ENCODE measurements around the gene GJA3.

Gene GJA3

GRCh38 chr13:20165417-20166257 is 4.8 kb upstream of the GJA3 start:
- TF ChIP-seq TAF1 (IDR thresholded peaks at IDR 0.05; ENCODE audit: borderline replicate concordance, insufficient read depth, low read length) (no peak), SIN3A (IDR thresholded peaks at IDR 0.05; ENCODE audit: borderline replicate concordance, insufficient read depth, low read length) (no peak), POLR2AphosphoS5 (IDR thresholded peaks at IDR 0.05; ENCODE audit: low read depth, low read length) (no peak)
- TF ChIP-seq, protein P1, sequence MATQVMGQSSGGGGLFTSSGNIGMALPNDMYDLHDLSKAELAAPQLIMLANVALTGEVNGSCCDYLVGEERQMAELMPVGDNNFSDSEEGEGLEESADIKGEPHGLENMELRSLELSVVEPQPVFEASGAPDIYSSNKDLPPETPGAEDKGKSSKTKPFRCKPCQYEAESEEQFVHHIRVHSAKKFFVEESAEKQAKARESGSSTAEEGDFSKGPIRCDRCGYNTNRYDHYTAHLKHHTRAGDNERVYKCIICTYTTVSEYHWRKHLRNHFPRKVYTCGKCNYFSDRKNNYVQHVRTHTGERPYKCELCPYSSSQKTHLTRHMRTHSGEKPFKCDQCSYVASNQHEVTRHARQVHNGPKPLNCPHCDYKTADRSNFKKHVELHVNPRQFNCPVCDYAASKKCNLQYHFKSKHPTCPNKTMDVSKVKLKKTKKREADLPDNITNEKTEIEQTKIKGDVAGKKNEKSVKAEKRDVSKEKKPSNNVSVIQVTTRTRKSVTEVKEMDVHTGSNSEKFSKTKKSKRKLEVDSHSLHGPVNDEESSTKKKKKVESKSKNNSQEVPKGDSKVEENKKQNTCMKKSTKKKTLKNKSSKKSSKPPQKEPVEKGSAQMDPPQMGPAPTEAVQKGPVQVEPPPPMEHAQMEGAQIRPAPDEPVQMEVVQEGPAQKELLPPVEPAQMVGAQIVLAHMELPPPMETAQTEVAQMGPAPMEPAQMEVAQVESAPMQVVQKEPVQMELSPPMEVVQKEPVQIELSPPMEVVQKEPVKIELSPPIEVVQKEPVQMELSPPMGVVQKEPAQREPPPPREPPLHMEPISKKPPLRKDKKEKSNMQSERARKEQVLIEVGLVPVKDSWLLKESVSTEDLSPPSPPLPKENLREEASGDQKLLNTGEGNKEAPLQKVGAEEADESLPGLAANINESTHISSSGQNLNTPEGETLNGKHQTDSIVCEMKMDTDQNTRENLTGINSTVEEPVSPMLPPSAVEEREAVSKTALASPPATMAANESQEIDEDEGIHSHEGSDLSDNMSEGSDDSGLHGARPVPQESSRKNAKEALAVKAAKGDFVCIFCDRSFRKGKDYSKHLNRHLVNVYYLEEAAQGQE (IDR thresholded peaks at IDR 0.05; ENCODE audit: insufficient read depth in 1 of 2, low read depth in 2 of 2, low read length in 2 of 2) = no peak

DNA sequence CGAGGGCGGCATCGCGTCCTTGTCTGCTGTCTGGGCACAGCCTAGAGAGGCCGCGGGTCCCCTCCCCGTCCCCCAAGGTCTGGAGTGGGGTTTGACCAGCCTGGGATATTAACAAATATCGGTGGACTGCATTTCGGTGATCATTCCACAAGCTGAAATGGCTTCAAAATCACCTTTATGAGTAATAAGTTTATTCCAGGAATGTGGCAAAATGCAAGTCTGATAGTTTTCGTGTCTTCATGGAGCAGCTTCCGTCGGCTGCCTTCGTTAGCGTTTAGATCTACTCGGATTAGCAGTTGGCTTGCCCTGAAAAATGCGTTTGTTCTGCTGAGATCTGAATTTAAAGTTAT is 1.1 kb upstream of the GJA3 start:
- TF ChIP-seq SIN3A (IDR thresholded peaks at IDR 0.05; ENCODE audit: borderline replicate concordance, insufficient read depth, low read length) = no peak
- no peak for TF ChIP-seq TAF1 (IDR thresholded peaks at IDR 0.05; ENCODE audit: borderline replicate concordance, insufficient read depth, low read length)
- TF ChIP-seq FOXP2 (optimal IDR thresholded peaks at IDR 0.05; ENCODE audit: borderline replicate concordance, extremely low read depth, extremely low read length, insufficient read depth) = no peak
- TF ChIP-seq POLR2AphosphoS5 (IDR thresholded peaks at IDR 0.05; ENCODE audit: low read depth, low read length) = no peak
- TF ChIP-seq, protein P1 (IDR thresholded peaks at IDR 0.05; ENCODE audit: insufficient read depth in 1 of 2, low read depth in 2 of 2, low read length in 2 of 2) = no peak

GRCh38 chr13:20161275-20161950 is 561 bp upstream of the GJA3 start:
- TF ChIP-seq, protein P1 (IDR thresholded peaks at IDR 0.05; ENCODE audit: insufficient read depth in 1 of 2, low read depth in 2 of 2, low read length in 2 of 2) = no peak
- TF ChIP-seq POLR2AphosphoS5 (IDR thresholded peaks at IDR 0.05; ENCODE audit: low read depth, low read length) (no peak), TAF1 (IDR thresholded peaks at IDR 0.05; ENCODE audit: borderline replicate concordance, insufficient read depth, low read length) (no peak)

GRCh38 chr13:20159646-20160305 is 1.1 kb downstream of the GJA3 start:
- TF ChIP-seq POLR2AphosphoS5 (IDR thresholded peaks at IDR 0.05; ENCODE audit: low read depth, low read length) = no peak
- TF ChIP-seq, protein P1 (IDR thresholded peaks at IDR 0.05; ENCODE audit: insufficient read depth in 1 of 2, low read depth in 2 of 2, low read length in 2 of 2) = no peak
- TF ChIP-seq TAF1 (IDR thresholded peaks at IDR 0.05; ENCODE audit: borderline replicate concordance, insufficient read depth, low read length) = no peak
- TF ChIP-seq FOXP2 (optimal IDR thresholded peaks at IDR 0.05; ENCODE audit: borderline replicate concordance, extremely low read depth, extremely low read length, insufficient read depth) = no peak
- no peak for TF ChIP-seq SIN3A (IDR thresholded peaks at IDR 0.05; ENCODE audit: borderline replicate concordance, insufficient read depth, low read length)
